Smooth muscle cell (in vitro differentiated cells): ENCODE results near the gene PHKB. TPM values are rescaled to one million over a fixed set of nuclear protein-coding genes. Genes with fewer than 3 reads are reported as not detected.

Experiments used
- DNase-seq: peaks from one replicate; lab custom pipeline; 2025; ENCODE audit not compliant: unreplicated experiment; lab: John Stamatoyannopoulos, UW
- H2AFZ ChIP-seq: fragments of 200-600 bp; sonication (generic); 2 replicates; pipeline ENCODE4 v1.6.0; 2016; ENCODE audit warnings: antibody characterized with exemption, low read depth, mild to moderate bottlenecking
- H3F3A ChIP-seq: fragments of 200-600 bp; sonication (generic); 2 replicates; pipeline ENCODE4 v1.6.0; 2017; ENCODE audit warnings: antibody characterized with exemption, low read depth
- H3K27ac ChIP-seq: fragments of 200-600 bp; sonication (generic); 2 replicates; pipeline ENCODE4 v1.5.1; 2016; ENCODE audit warnings: low read depth, mild to moderate bottlenecking
- H3K27me3 ChIP-seq: fragments of 200-600 bp; sonication (generic); 2 replicates; pipeline ENCODE4 v1.6.1; 2016; ENCODE audit warnings: low read depth, mild to moderate bottlenecking
- H3K36me3 ChIP-seq: fragments of 200-600 bp; sonication (generic); 2 replicates; pipeline ENCODE4 v1.5.1; 2016; ENCODE audit warnings: low read depth
- H3K4me1 ChIP-seq: fragments of 200-600 bp; sonication (generic); 2 replicates; pipeline ENCODE4 v1.5.1; 2016; ENCODE audit warnings: low read depth
- H3K4me2 ChIP-seq: fragments of 200-600 bp; sonication (generic); 2 replicates; pipeline ENCODE4 v1.6.0; 2016; ENCODE audit warnings: mild to moderate bottlenecking
- H3K4me3 ChIP-seq: fragments of 200-600 bp; sonication (generic); 2 replicates; pipeline ENCODE4 v1.5.1; 2016; ENCODE audit warnings: mild to moderate bottlenecking
- H3K79me2 ChIP-seq: fragments of 200-600 bp; sonication (generic); 2 replicates; pipeline ENCODE4 v1.6.0; 2016; ENCODE audit warnings: low read depth, mild to moderate bottlenecking
- H3K9ac ChIP-seq: fragments of 200-600 bp; sonication (generic); 2 replicates; pipeline ENCODE4 v1.6.0; 2016; ENCODE audit warnings: low read depth
- H3K9me3 ChIP-seq: fragments of 200-600 bp; sonication (generic); replicated peaks from 2 replicates; pipeline ENCODE4 v1.5.1; 2016; ENCODE audit warnings: low read depth
- H4K20me1 ChIP-seq: fragments of 200-600 bp; sonication (generic); 2 replicates; pipeline ENCODE4 v1.6.0; 2016; ENCODE audit warnings: low read depth
- WGBS: methylation state at CpG from one replicate; pipeline ENCODE4 v1.1.7; 2016; ENCODE audit warnings: low lambda C conversion rate; 5-methylcytosine and 5-hydroxymethylcytosine counted together
- polyA plus RNA-seq: library from polyadenylated mRNA; unstranded; fragments of >200 nt; fragmentation: Nextera tagmentation; extraction: Ambion mirVana; gene quantifications from 2 replicates; pipeline ENCODE4 v1.2.1, GENCODE V29; 2016
- small RNA-seq: library from RNA; depleted of rRNA; stranded (forward); fragments of <200 nt; gene quantifications from one replicate; pipeline ENCODE3, GENCODE V24; 2014
- total RNA-seq: library from RNA; depleted of rRNA; stranded (reverse); fragments of >200 nt; gene quantifications from 2 replicates; pipeline ENCODE4 v1.2.3, GENCODE V29; 2014
- TF ChIP-seq, protein P1 (sequence below): fragments of 200-600 bp; sonication (generic); IDR thresholded peaks from 2 replicates; pipeline ENCODE4 v1.5.1; 2017; ENCODE audit warnings: borderline replicate concordance, mild to moderate bottlenecking, antibody characterized with exemption; ENCODE audit not compliant: insufficient read depth, poor library complexity, severe bottlenecking

PHKB gene
- total and polyA plus RNA-seq, 2 experiments from 2014 or later = 11.4 to 30.3 TPM

GRCh38 chr16:47734987-47735594 is 274.0 kb downstream of the PHKB start:
- no peak overlapping the region for H3K4me2 ChIP-seq

DNA sequence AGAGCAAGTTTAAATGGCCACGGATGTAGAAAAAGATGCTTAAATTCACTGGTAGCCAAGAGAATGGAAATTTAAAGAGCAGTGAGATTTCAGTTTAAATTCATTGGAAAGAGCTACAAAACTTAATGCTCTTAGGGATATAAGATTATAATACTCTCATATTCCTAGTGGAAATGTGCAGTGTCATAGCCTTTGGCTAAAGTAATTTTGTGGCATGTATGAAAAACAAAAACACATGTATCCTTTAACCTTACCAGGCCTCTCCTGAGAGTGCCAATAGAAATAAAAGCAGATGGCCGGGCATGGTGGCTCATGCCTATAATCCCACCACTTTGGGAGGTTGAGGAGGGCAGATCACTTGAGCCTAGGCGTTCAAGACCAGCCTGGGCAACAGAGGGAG is 289.2 kb downstream of the PHKB start:
- 94% methylated on average over 3 of the region's 3 CpGs for WGBS
- no peaks in the 10 kb centered on the region for H3K27me3 ChIP-seq
- no peaks in the 10 kb centered on the region for H3F3A ChIP-seq
- TF ChIP-seq, protein P1, sequence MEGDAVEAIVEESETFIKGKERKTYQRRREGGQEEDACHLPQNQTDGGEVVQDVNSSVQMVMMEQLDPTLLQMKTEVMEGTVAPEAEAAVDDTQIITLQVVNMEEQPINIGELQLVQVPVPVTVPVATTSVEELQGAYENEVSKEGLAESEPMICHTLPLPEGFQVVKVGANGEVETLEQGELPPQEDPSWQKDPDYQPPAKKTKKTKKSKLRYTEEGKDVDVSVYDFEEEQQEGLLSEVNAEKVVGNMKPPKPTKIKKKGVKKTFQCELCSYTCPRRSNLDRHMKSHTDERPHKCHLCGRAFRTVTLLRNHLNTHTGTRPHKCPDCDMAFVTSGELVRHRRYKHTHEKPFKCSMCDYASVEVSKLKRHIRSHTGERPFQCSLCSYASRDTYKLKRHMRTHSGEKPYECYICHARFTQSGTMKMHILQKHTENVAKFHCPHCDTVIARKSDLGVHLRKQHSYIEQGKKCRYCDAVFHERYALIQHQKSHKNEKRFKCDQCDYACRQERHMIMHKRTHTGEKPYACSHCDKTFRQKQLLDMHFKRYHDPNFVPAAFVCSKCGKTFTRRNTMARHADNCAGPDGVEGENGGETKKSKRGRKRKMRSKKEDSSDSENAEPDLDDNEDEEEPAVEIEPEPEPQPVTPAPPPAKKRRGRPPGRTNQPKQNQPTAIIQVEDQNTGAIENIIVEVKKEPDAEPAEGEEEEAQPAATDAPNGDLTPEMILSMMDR = no peak
- H3K79me2 ChIP-seq = no peaks in the 10 kb centered on the region
- no peaks in the 10 kb centered on the region for H3K4me1 ChIP-seq
- no peaks in the 10 kb centered on the region for H3K36me3 ChIP-seq
- no peak for DNase-seq
- no peak overlapping the region for H3K4me3 ChIP-seq
- no peak overlapping the region for H3K9ac ChIP-seq
- no peaks in the 10 kb centered on the region for H3K9me3 ChIP-seq
- no peaks in the 10 kb centered on the region for H4K20me1 ChIP-seq
- H2AFZ ChIP-seq = no peak overlapping the region
- no peak overlapping the region for H3K4me2 ChIP-seq
- no peak overlapping the region for H3K27ac ChIP-seq

More at GRCh38 chr16:47734987-47735594, 274.0 kb downstream of the PHKB start:
- H3K9me3 ChIP-seq = peaks cover 8% of the 10 kb centered on the region
- TF ChIP-seq, protein P1 = no peak
- H4K20me1 ChIP-seq = no peaks in the 10 kb centered on the region
- WGBS = 80% methylated on average over 4 of the region's 4 CpGs
- no peak overlapping the region for H3K9ac ChIP-seq
- no peaks in the 10 kb centered on the region for H3K27me3 ChIP-seq
- no peak overlapping the region for H3K27ac ChIP-seq
- H3F3A ChIP-seq = no peaks in the 10 kb centered on the region
- peaks cover under 1% of the 10 kb centered on the region for H3K36me3 ChIP-seq
- no peak overlapping the region for H3K4me3 ChIP-seq
- no peak overlapping the region for H2AFZ ChIP-seq
- H3K4me1 ChIP-seq = no peaks in the 10 kb centered on the region
- DNase-seq = no peak
- H3K79me2 ChIP-seq = no peaks in the 10 kb centered on the region

Small RNAs within 50 kb of the gene (small RNA-seq; reads per million reads assigned to genes)
- not detected for gene RNA5SP425

Other genes starting within 250 kb of the PHKB start
- 100 and 104 TPM in 2 replicates for gene ITFG1, start 268 bp upstream of the PHKB start, total RNA-seq
- gene ITFG1, start 268 bp upstream of the PHKB start, polyA plus RNA-seq = 68.0 and 75.2 TPM in 2 replicates